HuH-7 (cell line): ENCODE measurements around the gene AGAP1.

ENCODE experiments used
- DNase-seq: peaks from one replicate; pipeline ENCODE4 v3.0.0; 2011; ENCODE audit warnings: low spot score

AGAP1 gene

GRCh38 chr2:235569837-235570236 is 76.0 kb downstream of the AGAP1 start:
- DNase-seq, result no peak

GRCh38 chr2:235570256-235570655 is 76.4 kb downstream of the AGAP1 start:
- DNase-seq, result no peak

DNA sequence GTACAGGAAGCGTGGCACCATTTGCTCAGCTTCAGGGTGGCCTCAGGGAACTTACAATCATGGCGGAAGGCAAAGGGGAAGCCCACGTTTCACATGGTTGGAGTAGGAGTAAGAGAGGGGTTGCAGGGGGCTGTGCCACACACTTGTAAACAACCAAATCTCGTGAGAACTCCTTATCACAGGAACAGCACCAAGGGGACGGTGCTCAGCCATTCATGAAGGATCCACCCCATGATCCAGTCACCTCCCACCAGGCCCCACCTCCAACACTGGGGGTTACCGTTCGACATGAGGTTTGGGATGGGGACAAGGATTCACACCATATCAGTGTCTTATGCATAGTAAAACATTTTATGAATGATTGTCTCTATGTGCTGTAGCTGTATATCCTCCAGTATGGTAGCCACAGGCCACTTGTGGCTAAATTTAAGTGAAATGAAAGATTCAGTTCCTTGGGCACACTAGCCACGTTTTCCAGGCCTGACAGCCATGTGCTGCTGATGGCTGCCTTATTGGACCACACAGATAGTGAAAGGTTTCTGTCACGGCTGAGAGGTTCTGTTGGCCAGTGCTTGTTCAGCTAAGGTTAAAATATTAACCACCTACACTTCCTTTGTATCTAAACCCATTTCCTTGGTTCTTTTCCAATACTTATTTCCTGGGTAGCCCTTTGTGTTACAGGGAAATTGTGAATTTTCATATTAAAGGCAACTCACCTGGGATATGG is 77.3 kb downstream of the AGAP1 start:
- DNase-seq, result no peak

- no peak for DNase-seq
Measured at GRCh38 chr2:235572592-235572991, 78.7 kb downstream of the AGAP1 start.

GRCh38 chr2:235573331-235574221 is 79.7 kb downstream of the AGAP1 start:
- DNase-seq, result no peak

DNA sequence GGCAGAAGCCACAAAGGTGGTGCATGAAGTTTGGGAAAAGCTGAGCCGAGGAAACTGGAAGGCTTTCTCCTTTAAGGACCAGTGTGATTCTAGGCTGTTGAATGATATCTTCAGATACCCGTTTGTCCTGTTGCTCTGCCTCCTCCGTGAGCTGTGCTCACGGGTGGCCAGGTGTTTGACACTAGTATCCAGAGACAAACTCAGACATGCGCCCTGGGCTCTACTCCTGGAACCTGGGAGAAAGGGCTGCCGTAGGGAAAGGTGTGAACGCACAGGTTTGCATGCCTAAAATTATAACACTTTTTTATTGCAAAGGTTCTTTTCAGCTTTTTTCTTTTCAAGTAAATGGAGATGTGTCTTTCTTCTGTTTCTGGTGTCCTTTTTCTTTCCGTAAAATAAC is 81.6 kb downstream of the AGAP1 start:
- DNase-seq, result no peak

GRCh38 chr2:235575904-235576303 is 82.1 kb downstream of the AGAP1 start:
- DNase-seq, result no peak

GRCh38 chr2:235576337-235576910 is 82.6 kb downstream of the AGAP1 start:
- no peak for DNase-seq

GRCh38 chr2:235577404-235578330 is 83.8 kb downstream of the AGAP1 start:
- DNase-seq, result peak; percentile 66

- no peak for DNase-seq
Measured at GRCh38 chr2:235579128-235579527, 85.3 kb downstream of the AGAP1 start.

- DNase-seq, result no peak
Measured at GRCh38 chr2:235580426-235581157, 86.7 kb downstream of the AGAP1 start.

- no peak for DNase-seq
Measured at GRCh38 chr2:235582081-235582686, 88.3 kb downstream of the AGAP1 start.

DNA sequence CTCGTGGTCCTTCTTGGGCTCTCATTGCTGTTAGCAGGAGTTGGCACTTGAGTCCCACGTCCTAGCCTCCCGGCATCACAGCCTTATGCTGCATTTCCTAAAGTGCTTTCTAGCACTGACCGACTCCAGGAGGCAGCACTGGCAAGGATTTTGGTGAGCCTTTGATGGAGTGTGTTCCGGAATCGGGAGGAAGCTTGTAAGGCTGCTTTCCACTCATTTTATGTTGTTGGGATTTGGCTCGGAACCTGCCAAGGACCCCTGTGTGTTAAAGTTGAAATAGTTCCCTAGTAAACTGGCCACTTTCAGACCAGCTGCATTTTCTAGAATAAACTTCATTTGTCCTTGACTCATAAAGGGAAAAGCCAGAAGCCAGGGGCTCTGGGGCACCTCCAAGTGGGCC is 88.9 kb downstream of the AGAP1 start:
- no peak for DNase-seq

- DNase-seq, result no peak
Measured at GRCh38 chr2:235583144-235583543, 89.3 kb downstream of the AGAP1 start.

DNA sequence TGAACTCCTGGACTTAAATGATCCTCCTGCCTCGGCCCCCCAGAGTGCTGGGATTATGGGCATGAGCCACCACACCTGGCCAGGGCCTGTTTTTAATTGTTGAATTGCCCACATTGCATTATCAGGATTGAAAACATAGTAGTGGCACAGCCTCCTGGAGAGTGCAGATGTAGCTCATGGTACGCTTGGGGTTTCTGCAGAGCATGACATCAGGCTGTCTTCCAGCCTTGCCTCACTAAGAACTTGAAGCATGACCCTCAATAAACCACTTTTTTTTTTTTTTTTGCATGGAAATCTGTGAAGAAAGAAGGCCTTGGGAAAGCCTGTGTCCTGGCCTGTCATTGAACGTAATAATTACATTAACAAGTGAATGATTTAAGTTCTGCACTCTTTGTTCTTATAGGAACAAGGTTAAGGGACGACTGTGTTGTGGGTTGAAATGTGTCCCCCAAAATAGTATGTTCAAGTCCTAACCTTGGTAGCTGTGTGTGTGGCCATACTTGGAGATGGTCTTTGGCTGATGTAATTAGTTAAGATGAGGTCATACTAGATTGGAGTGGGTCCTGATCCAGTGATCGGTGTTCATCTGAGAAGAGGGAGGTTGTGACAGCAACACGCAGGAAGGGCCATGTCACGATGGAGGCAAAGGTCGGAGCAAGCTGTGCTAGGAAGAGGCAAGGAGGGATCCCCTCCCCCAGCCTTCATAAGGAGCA is 90.2 kb downstream of the AGAP1 start:
- no peak for DNase-seq

DNA sequence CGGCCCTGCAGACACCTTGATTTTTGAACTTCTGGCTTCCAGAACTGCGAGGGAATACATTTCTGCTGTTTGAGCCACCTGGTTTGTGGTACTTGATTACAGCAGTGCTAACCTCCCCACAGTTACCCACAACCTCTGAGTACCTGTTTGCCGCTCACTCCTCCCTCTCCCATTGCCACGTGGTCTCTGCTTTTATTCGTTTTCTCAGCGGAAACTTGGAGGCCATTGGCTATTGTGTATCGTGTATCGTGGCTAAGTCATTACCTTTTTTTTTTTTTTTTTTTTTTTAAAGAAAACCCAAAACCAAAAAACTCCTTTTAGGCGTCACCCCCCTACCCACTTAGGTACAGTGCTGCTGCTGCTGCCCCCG is 90.8 kb downstream of the AGAP1 start:
- no peak for DNase-seq

DNA sequence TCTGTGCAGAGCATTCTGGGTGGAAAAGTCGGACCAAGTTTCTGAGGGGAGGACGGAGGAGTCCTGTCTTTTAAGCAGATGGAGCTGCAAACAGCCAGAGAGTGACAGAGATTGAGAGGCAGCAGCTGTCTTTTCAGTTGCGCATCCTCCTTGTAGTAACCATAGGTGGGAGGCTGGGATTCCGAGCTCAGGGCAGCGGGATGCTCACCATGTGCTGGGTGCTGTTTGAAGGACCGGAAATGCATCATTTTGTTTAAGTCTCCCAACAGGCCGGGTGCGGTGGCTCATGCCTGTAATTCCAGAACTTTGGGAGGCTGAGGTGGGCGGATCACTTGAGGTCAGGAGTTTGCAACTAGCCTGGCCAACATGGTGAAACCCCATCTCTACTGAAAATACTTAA is 93.4 kb downstream of the AGAP1 start:
- DNase-seq, result no peak

- DNase-seq, result no peak
Measured at GRCh38 chr2:235588750-235589149, 94.9 kb downstream of the AGAP1 start.

DNA sequence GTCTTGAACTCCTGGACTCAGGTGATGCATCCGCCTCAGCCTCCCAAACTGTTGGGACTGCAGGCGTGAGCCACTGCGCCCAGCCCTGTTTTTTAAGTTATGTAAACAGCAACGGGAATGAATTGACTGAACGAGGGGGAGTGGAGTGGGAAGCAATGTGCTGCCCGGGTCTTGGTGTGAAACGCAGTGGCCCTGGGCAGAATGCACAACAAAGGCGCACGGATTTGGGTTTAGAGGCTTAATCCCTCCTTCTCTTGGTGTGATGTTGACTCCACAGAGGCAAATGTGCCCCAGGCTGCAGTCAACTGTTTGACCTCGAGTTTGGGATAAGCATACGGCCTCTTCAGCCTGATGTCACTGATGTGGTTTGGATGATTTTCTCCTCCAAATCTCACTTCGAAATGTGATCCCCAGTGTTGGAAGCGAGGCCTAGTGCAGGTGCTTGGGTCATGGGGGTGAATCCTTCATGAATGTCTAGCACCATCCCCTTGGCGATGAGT is 97.4 kb downstream of the AGAP1 start:
- no peak for DNase-seq

DNA sequence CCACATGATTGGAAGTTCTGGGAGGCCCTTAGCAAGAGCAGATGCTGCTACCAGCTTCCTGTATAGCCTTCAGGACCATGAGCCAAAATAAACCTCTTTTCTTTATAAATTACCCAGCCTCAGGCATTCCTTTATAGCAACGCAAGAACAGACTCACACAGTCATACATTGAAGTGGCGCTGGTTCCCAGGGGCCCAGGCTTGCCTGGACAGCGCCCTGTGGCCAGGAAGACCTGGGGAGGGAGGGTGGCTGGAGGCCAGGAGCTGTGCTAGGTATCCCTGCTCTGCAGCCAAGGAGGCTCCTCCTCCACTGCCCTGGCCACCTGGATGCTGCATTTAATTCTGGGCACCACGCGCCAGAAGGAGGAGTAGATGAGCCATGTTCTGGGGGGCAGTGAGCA is 98.1 kb downstream of the AGAP1 start:
- no peak for DNase-seq
